GM21723 (cell line): ENCODE measurements around the gene PANX1.

Source experiments
- ATAC-seq: cut with Tn5 transposase; IDR thresholded peaks from one replicate; pipeline ENCODE4 v1.9.1; 2021; ENCODE audit warnings: mild to moderate bottlenecking, moderate library complexity; ENCODE audit not compliant: unreplicated experiment

Gene PANX1

DNA sequence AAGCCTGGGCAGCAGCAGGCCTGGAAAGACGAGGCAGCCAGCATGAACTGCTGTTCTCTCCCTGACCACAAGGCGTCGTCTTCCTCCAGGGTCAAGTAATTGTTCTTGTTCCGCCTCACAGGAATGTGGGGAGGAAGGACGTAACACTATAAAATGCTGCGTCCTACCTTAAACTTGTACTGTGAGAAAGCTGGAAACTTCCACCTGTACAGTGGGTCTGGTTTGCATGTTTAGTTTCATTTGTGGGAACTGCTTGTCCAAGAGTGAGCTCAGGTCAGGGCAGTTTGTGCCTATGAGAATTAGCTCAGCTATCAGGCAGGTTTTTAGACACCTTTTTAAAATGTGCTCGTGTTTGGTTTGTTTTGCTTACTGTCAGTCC is 55.2 kb downstream of the PANX1 start:
- peak; percentile 92 for ATAC-seq

DNA sequence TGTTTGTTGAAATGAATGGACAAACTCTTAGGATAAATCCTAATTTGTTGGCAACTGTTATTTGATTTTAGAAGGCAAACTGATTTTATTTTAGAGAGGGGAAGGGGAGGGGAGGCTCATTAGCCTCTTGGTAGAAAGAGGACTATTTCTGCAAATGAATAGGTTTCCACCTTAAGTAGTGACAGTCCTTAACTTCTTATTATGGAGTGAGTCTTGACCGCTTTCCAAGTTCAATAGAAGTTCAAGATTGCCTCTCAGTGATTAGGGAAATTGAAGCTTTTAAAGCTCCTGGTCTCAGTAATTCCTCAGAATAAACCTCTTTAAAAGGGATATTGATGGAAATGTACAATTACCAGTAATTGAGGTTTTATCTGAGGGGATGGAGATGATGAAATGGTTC is 55.7 kb downstream of the PANX1 start:
- no peak for ATAC-seq

DNA sequence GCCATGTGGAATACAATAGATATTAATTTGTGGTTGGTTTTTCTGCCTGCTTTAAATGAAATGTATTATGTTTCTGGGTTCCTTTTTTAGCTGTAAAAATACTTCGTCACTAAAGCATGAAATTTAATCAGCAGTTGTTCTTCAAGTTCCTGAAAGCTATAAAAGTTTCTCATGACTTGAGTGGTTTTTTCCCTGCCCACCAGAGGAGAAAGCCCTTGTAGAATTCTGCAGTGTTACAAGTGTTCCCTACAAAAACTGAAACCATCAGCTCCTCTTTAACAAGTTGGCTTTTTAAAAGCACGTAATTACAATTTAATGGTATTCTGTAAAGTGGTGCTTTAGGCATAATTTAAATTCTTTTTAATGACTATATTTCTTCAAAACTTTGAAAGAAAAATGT is 56.2 kb downstream of the PANX1 start:
- no peak for ATAC-seq

DNA sequence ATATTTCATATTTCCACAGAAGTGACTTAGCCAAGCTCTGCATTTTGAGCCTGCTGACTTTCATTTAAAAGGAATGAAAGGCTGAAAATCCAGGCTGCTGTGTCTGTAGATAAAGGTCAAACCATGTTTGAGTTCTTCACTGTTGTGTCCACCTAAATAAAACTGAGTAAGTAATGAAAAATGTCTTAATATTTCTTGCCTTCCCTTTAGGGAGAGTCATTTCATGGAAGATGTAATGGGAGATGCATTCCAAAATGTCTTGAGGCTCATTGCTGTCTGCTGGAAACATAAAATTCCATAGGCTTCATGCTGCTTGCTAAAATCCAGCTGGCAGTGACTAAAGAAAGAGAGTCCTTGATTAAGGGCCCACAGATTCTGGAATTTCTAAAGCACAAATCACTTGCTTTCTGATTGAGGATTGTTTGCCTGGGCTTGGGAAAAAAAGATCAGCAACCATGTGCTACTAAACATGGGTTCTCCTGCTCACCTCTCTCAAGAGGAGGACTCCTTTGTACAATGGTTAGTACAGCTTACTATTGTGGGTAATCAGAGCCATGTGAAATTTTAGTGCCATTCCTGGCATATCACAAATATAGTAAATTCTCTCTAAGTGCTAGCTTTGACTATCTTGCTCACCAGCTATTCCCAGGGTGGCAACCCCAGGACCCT is 56.9 kb downstream of the PANX1 start:
- no peak for ATAC-seq

DNA sequence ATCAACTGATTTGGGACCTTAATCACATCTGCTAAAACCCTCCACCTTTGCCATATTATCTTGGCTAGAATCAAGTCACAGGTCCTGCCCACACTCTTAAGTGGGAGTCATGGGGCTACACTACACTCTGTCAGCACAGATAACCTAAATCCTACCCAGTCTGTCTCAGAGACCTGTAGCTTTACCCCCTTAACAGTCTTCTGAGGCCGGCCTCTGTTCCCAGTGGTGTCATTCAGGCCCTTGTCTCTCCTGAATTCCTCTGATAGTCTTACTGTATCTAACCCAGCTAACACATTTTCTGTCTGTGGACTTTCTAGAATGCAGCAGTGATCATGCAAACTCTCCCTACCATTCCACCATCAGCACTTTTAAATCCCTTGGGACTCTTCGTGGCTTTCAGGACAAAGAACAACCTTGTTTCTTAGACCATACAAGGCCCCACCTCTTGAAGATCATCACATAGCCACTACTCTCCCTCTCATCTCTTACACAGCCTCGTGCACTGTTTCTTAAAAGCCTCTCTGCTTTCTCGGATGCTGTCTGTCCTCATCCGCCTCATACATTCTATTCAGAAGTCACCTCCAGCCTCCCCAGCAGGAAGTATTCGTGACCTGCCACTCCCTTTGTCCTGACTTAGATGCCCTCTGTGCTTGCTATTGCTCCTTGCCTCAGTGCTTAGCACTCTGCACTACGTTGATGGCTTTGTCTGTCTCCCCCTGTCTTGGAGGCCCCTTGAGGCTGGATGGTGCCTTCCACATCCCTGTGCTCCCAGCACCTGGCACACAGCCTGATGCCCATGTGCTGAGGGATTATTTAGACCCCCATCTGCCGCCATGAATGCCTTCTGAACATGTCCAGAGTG is 57.9 kb downstream of the PANX1 start:
- ATAC-seq = no peak

DNA sequence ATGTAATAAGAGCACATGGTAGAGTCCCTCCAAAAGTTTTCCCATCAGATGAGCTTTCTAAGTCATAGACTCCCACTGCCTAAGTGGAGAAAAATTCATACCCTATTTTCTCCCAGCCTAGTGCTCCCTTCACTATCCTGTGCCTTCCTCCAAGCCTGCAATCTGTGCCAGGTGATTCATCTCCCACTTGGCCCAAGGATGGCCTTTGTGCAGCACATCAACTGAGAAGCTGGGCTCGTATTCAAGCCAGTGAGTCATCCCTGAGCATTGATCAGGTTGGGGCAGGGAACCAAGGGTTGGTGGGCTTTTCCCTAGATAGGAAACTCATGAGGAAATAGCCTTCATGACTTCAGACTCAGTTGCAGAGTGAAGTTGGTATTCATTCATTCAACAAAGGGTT is 64.6 kb downstream of the PANX1 start:
- ATAC-seq = no peak

DNA sequence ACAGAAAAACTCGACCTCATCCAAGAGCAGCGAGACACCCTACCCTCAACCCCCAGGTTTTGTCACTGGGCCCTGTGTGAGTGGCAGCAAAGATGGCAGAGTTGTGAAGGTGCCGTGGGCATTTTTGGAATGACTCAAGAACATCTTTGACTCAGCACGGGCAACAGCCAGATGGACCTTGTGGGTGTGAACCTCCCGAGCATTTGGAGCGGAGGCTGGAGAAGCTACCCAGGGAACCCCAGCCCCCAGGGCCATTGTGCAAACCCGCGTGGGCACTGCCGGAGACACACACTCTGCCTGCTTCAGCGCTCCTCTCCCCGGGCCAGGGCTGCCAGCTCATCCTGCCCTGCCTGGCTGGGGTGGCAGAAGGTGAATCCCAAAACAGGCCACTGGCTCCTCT is 66.1 kb downstream of the PANX1 start:
- no peak for ATAC-seq

DNA sequence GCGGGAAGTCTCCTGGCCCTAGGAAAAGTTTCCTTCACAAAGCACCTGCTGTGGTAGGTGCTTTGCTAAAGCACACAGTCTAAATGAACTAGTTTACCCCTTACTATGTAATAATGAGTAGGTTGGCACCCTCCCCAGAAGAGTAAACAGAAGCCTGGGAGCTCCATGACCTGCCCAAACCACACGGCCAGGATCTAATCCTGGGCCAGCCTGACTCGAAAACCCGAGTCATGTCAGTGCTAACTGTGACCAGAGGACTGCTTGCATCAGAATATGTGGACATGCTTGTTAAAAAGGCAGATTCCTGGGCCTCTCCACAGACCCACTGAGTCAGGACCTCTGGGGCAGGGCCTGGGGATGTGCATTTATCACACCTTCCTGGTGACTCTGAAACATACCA is 67.7 kb downstream of the PANX1 start:
- ATAC-seq = no peak

DNA sequence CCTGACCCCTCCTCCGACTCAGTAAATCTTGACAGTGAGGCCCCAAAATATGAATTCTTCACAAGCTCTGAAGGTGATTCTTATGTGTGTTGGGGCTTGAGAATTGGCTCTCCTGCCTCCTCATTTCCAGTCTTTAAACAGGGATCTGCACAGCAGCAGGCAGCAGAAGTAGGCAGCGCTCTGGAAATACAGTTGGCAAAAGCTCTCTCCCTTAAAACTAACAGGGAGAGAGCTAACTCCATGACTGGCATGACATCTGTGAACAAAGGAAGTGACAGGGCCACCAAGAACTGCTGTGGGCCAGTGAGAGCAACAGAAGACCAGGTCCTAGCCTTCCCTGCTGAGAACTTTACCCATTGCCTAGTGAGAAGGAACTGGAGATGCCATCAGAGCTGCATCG is 70.1 kb downstream of the PANX1 start:
- ATAC-seq = no peak

DNA sequence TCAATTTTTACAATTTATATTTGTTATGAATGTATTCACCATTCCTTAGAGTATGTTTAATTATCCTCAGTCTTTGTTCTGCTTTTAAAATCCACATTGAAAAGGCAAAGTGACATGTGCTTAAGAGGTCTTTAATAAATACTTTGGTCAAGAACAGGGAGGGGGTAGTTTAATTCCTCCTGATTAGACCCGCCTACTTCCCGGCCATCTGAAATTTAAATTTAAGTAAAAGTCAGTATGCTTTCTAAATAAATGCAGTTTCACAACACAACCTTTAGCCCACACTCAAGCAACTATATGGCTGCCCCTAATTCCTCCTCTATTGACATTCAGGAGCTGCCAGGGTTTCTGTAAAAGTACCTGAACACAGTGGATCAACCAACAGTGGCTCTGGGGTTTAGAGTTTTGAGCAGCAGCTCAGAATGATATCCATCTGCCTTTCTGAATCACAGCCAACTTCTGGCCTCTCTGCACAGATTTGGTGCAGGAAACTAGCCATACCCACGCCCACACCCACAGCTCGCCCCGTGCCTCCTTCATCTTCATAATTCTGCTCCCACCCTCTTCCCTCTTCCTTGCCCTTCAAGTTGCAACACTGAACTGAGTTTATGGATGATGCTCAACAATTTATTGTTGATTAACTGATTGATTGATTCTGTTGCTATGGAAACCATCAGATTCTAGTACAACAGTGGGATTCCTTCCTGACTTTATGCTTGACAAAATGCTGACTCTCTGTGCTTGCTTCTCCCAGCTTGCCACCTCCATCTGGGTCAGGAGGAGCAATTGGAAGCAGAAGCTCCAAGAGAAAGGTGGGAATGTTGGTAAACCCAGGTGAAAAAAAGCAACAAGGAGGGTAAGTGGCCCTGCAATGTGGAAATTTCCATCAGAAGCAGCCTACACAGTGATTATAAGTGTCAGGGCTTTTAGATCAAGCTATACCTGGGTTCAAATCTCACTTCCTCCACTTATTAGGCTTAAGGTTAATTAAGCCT is 70.8 kb downstream of the PANX1 start:
- ATAC-seq = no peak

DNA sequence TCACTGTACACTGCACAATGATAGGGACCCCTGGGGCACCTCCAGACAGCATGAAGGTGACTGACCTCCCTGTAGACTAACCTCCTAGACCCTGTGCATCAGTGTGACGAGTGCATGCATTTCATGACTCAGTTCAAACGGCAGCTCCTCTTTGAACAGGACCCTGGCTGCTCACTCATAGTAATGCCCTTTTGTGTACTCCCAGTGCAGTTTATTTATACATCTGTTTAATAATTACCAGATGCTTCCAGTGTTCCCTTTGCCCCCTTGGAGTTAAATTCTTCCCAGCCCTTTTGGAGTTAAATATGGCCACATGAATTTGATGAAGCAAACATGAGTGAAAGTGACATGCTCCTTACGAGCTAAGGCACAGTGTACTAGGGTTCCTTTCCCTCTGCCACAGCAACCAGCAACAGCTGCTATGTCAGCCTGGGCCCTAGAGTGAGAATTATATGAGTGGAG is 72.4 kb downstream of the PANX1 start:
- no peak for ATAC-seq

DNA sequence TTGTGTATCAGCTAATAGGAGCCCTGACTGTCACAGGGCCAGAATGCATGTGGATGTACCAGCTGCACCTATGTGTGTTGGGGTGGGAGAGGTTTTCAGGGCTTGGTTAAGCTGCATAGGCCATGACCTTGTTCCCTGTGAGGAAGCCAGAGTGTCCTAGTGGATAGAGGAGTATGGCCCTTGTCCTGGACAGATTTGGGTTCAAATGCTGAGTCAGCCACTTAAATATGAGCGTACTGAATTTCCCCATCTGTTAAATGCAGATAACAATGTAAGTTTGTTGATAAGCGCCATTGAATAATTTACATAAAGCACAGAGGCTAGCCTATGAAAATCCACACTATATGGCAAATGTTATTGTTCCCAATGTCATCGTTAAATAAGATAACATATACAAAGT is 74.4 kb downstream of the PANX1 start:
- no peak for ATAC-seq

DNA sequence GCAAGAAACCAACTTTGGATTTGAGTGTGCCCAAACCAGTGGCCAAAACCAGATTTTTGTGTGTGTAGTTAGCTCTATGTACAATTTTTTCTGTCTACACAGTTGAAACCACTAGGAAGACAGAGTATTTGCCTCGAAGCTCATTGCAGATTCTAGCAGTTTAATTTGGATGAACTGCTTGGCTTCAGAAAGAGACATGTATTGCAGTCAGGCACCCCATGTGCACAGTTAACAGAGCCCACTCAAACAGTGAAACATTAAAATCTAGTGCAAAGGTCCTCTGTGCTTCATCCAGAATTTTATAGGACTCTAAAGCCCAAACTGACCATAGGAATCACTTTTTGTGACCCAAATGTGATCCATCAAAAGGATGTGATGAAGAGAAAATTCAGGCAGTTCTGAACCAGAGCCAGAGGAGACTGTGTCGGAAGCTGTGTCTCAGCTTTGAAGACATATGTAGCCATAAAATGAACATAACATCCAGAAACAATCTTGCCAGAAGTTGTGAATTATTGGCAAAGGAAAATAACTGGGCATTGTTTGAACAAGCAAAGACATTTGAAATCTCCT is 82.7 kb downstream of the PANX1 start:
- ATAC-seq = no peak

DNA sequence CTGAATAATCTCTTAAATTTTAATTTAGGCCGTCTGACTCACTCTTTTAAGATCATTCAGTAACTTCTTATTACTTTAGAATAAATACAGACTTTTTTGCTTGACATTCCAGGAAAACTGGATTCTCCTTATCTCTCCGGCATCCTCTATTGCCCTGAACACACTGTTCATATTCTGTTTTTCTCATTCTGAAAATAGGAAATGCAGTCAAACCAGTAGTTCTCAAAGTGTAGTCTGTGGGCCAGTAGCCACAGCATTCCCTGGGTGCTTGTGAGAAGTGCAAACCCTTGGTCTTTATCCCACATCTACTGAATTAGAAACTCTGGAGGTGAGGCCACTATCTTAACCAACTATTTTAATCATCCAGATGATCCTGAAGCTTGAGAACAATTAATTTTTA is 84.3 kb downstream of the PANX1 start:
- ATAC-seq = no peak

DNA sequence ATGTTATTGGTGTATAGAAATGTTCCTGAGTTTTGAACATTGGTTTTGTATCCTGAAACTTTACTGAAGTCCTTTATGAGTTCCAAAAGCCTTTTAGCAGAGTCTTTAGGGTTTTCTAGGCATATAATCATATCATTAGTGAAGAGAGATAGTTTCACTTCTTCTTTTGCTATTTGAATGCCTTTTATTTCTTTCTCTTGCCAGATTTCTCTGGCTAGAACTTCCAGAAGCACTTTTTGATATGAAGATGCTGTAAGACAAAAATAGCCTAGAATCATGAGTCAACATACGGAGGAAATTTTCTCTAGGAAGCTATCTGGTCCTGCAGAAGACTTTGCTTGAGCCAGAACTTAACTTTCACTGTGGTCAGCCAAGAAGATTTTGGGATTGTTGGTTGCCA is 89.1 kb downstream of the PANX1 start:
- ATAC-seq = no peak

DNA sequence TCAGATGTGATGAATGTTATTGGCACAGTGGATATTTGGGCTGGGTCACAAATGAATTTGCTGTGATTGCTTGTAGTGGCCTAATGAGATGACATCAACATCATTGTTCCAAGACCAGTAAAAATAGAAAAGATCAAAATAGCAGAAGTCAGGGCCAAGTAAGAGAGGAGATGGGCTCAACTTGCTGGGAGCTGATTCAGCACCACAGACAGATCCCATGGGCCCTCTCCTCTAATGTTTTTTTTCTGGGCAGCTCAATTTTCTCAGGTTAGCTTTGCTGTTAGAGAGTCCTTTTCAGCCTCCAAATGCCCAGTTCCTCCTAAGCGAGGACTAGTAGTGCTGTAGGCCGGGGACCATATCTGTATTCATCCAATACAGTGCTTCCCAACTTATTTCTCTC is 89.7 kb downstream of the PANX1 start:
- no peak for ATAC-seq

DNA sequence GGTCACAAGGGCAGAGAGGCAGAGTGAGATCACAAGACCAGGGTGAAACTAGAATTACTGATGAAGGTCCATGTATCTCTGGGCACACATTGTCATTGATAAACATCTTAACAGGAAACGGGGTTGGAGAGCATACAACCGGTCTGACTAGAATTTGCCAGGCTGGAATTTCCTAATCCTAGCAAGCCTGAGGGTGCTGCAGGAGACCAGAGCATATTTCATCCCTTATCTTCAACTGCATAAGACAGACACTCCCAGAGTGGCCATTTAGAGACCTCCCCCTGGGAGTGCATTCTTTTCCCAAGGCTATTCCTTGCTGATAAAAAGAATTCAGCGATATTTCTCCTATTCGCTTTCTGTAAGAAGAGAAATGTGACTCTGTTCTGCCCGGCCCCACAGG is 91.1 kb downstream of the PANX1 start:
- no peak for ATAC-seq

DNA sequence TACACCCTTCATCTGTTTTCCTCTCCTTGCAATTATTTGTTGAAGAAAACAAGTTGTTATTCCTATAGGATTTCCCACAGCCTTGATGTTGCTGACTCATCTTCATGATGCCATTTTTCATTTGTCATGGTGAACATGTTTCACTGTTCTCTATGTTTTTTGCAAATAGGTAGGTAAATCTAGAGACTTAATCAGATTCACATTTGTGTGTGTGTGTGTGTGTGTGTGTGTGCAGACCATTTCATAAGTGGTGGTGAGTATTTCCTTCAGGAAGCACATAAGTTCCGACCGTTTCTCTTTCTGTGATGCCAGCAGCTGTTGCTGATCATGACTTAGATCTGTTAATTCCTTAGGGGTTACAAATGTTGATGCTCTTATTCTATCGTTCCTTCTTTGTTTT is 95.4 kb downstream of the PANX1 start:
- no peak for ATAC-seq
